ENCODE measurements around the gene GNL1.
"Not testable (repeated sequence)": the region's sequence is repeated elsewhere in the genome, so short reads cannot be mapped to it uniquely, and the experiment has no call there.

Gene GNL1

DNA sequence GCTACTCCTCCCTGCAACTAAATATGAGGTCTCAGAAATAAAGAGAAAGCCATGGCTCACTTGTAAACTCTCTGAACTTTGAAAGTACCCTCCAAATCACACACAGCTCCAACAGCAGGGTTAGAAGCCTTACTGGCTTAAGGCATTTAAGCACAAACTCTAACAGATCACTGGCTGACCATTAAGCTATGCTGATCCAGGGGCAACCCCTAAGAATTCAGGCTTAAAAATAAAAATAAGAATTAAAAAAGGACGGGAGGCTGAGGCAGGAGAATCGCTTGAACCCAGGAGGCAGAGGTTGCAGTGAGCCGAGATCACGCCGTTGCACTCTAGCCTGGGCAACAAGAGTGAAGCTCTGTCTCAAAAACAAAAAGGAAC is 45.1 kb downstream of the GNL1 start:
- Histone ChIP-seq H3K27me3 (replicated peaks) (no peaks in the 10 kb centered on the region), H3K27ac (no peak overlapping the region), H3K4me3 (ENCODE audit: low read depth, low read length) (no peak overlapping the region), H3K36me3 (replicated peaks) (no peaks in the 10 kb centered on the region)
- DNase-seq: no peak
- TF ChIP-seq, protein P1, sequence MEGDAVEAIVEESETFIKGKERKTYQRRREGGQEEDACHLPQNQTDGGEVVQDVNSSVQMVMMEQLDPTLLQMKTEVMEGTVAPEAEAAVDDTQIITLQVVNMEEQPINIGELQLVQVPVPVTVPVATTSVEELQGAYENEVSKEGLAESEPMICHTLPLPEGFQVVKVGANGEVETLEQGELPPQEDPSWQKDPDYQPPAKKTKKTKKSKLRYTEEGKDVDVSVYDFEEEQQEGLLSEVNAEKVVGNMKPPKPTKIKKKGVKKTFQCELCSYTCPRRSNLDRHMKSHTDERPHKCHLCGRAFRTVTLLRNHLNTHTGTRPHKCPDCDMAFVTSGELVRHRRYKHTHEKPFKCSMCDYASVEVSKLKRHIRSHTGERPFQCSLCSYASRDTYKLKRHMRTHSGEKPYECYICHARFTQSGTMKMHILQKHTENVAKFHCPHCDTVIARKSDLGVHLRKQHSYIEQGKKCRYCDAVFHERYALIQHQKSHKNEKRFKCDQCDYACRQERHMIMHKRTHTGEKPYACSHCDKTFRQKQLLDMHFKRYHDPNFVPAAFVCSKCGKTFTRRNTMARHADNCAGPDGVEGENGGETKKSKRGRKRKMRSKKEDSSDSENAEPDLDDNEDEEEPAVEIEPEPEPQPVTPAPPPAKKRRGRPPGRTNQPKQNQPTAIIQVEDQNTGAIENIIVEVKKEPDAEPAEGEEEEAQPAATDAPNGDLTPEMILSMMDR (IDR thresholded peaks at IDR 0.05; ENCODE audit: low read depth, low read length, missing control alignments): no peak
- in situ Hi-C loops (cut with HindIII; ENCODE audit: low pct_ligation_motif_present, low sequenced_read_pairs): no loop called here

DNA sequence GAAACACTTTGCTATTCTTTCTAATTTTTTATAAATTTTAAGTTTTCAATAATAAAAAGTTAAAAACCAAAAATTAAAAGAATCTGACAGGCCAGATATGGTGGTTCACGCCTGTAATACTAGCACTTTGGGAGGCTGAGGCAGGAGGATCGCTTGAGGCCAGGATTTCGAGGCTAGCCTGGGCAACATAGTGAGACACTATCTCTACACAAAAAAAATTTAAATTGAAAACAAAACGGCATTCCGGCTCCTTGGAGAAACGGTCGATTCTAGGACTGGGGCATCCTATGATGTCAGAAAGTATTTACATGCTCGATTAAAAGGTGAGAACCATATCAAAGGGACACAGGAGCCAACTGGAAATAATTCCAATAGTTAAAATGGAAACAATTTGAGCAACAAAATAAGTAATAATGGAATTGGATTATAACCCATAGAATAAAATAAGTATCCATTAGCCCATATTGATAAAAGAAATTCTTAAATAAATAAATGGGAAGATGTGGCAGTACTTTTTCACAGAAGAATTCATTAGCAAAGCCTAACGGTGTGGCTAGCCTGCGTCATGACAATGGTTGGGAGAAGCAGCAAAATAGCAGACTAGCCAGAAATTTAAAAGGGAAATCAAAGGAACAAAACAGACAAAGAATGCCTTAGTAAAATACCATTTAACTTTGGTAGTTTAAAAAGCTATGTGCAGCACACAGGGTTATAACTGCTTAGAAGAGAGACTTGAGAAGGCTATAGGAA is 45.7 kb downstream of the GNL1 start:
- H3K27me3 ChIP-seq (replicated peaks): no peaks in the 10 kb centered on the region
- in situ Hi-C loops (cut with HindIII; ENCODE audit: low pct_ligation_motif_present, low sequenced_read_pairs): no loop called here
- TF ChIP-seq, protein P1 (IDR thresholded peaks at IDR 0.05; ENCODE audit: low read depth, low read length, missing control alignments): no peak
- no peak overlapping the region for H3K27ac ChIP-seq
- no peak overlapping the region for H3K4me3 ChIP-seq (ENCODE audit: low read depth, low read length)
- no peaks in the 10 kb centered on the region for H3K36me3 ChIP-seq (replicated peaks)
- no peak for DNase-seq

DNA sequence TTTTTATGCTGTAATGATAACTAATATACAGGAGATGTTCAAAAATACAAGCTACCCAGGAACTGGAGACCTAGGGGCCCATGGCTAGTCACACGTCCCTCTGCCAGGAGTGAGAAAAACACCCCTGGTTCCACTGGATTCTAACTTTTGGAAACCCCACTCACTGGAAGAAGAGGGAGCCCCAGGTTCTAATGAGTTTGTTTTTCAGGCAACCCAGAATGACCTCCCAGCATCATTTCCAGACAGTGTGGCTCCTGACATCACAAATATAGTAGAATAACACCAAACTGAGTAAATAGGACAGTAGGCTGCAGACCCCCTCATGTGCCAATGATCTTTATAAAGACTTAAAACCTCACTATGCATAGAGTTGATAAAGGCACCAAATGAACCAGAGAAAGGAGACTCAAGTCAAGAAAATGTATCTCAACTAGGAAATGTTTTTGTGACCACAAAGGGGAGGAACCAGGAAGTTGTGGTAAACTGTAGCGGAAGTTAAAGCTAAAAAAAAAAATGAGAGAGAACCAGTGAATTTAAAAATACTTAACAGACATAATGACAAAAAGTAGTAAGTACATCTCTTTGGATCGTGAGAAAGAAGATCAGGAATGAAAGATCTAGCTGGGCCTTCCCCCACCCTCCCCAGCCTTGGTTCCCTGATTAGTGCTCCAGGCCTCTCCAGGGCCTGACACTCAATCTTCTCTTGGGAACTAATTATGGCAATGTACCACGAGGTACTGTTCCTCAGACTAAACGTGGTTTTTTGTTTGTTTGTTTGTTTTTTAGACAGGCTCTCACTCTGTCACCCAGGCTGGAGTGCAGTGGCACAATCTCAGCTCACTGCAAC is 47.2 kb downstream of the GNL1 start:
- TF ChIP-seq, protein P1 (IDR thresholded peaks at IDR 0.05; ENCODE audit: low read depth, low read length, missing control alignments): no peak
- no peaks in the 10 kb centered on the region for H3K27me3 ChIP-seq (replicated peaks)
- H3K36me3 ChIP-seq (replicated peaks): no peaks in the 10 kb centered on the region
- H3K27ac ChIP-seq: no peak overlapping the region
- DNase-seq: no peak
- H3K4me3 ChIP-seq (ENCODE audit: low read depth, low read length): no peak overlapping the region
- in situ Hi-C loops (cut with HindIII; ENCODE audit: low pct_ligation_motif_present, low sequenced_read_pairs): no loop called here

DNA sequence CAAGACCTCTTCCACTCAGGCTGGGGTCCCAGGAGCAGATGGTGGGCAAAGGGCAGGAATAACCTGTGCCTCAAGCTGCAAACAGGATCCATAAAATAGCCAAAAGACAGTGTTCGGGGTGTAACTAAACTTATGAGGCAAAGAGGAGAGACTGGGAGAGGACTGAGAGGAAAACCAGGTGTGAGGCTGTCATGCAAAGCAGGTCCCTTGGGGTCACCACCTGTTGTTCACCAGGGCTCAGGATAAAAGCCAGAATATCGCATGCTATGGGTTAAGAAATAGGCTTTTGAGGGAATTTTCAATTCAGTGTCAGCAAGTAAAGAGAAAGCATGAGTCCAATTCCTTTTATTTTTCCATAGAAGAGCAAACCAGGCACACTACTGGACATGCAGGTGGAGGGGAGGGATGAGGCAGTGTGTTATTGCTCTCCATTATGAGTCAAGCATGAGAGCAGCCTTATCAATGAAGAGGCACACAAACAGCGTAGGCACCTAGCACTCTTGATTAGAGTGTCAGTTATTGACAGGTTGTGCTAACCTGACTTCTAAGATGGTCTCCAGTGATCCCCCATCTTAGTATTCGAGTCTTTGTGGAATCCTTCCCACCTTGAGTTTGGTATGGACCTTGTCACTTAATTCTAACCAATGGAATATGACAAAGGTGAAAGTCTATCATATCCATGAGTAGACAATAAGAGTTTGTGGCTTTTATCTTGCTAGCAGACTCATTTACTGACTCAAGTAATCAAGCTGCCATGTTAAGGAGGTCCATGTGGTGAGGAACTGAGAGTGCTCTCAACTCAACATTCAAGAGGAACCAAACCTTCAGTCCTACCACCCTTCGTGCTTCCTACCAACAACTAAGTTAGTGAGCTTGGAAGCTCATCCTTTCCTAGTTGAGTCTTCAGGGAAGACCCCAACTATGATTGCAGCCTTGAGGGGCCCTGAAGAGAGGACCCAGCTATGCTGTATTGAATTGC is 48.2 kb downstream of the GNL1 start:
- DNase-seq: no peak
- in situ Hi-C loops (cut with HindIII; ENCODE audit: low pct_ligation_motif_present, low sequenced_read_pairs): no loop called here
- Histone ChIP-seq H3K27me3 (replicated peaks) (no peaks in the 10 kb centered on the region), H3K4me3 (ENCODE audit: low read depth, low read length) (no peak overlapping the region), H3K27ac (no peak overlapping the region), H3K36me3 (replicated peaks) (no peaks in the 10 kb centered on the region)
- TF ChIP-seq, protein P1 (IDR thresholded peaks at IDR 0.05; ENCODE audit: low read depth, low read length, missing control alignments): no peak

DNA sequence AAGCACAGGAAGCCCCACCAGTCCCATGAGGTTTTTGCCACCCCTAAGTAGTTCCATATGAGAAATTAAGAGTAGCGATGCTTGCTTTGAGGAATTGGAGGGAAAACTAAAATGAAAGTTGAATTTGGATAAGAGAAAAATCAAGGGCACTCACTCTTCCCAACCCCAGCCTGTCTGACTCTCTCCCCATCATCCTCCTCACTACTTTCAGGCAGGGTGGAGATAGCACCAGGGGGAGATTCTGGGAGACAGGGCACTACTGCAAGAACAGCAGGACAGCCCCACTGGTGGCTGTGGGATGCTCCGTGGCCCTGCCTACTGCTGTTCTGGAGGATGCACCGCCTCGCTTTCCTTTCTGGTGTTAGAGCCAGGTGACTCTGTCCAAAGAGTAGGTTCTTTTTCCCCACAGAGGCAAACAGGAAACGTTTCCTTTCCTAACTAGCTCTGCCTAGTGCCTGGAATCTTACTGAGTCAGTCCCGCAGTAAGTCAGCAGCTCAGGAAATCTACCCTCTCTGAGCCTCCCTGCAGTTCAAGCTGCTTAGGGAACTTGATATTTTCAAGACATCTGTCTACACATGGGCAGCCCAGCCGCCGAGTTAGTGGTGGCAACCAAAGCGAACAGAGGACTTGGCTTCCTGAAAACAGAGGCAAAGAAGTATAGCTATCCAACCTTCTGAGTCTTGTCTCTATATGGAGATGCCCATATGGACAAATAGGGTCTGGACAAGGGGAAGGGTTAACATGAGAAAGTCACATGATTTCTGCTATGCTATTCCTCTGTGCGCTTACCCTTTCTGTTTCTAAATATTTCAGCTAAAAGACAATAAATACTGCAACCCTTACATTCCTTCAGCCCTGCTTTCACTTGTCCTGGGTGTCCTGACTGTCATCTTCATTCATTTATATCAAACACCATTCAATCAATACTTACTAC is 55.6 kb downstream of the GNL1 start:
- no peaks in the 10 kb centered on the region for H3K36me3 ChIP-seq (replicated peaks)
- in situ Hi-C loops (cut with HindIII; ENCODE audit: low pct_ligation_motif_present, low sequenced_read_pairs): no loop called here
- no peak overlapping the region for H3K27ac ChIP-seq
- H3K4me3 ChIP-seq (ENCODE audit: low read depth, low read length): no peak overlapping the region
- no peaks in the 10 kb centered on the region for H3K27me3 ChIP-seq (replicated peaks)
- TF ChIP-seq, protein P1 (IDR thresholded peaks at IDR 0.05; ENCODE audit: low read depth, low read length, missing control alignments): no peak
- peak; percentile 25 for DNase-seq

DNA sequence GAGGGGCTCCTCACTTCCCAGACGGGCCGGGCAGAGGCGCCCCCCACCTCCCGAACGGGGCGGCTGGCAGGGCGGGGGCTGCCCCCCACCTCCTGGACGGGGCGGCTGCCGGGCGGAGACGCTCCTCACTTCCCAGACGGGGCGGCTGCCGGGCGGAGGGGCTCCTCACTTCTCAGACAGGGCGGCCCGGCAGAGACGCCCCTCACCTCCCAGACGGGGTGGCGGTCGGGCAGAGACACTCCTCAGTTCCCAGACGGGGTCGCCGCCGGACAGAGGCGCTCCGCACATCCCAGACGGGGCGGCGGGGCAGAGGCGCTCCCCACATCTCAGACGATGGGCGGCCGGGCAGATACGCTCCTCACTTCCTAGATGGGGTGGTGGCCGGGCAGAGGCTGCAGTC is 57.6 kb downstream of the GNL1 start:
- H3K27ac ChIP-seq; DNase-seq; H3K36me3 ChIP-seq (replicated peaks); in situ Hi-C loops (cut with HindIII; ENCODE audit: low pct_ligation_motif_present, low sequenced_read_pairs); H3K27me3 ChIP-seq (replicated peaks); H3K4me3 ChIP-seq (ENCODE audit: low read depth, low read length): not testable (repeated sequence)

Data from brain microvascular endothelial cell (primary cell).